Measurements from ENCODE around the gene PIK3R5. TPM values are rescaled to one million over a fixed set of nuclear protein-coding genes. Genes with fewer than 3 reads are reported as not detected.

The PIK3R5 gene
- total RNA-seq, 1 donor from 2014 or later: 44.0 TPM

DNA sequence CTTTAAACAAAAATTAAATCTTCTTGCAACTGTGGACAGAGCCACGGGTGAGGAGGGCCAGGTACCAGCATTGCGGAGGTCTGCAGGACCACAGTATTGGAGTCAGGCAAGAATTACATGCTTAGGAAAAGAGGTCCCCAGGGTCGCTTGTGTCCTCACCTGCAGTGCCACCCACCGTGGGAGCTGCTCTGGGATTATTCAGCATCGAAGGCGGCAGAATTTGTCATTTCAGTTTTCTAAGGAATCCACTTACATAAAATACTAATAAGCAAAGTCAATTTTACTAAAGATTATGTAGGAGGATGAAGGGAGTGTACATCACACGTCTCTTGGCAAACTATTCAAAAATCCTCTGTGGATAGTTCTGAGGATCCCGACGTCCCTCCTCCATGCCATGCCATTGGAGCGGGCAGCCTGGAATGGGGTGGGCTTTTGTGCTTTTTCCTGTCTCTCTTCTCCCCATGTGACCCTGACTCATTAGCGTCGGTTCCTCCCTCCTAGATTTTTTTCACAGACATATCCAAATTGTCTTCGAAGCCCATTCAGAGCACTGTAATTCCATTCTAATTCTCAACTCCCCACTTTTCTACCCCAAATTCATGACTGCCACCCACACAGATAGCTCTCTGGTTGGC, 95.0 kb downstream of the PIK3R5 start:
- no peaks in the 10 kb centered on the region for H3K36me3 ChIP-seq
- intact Hi-C loops (cut with DNase I): no loop called here
- TF ChIP-seq, protein P1, sequence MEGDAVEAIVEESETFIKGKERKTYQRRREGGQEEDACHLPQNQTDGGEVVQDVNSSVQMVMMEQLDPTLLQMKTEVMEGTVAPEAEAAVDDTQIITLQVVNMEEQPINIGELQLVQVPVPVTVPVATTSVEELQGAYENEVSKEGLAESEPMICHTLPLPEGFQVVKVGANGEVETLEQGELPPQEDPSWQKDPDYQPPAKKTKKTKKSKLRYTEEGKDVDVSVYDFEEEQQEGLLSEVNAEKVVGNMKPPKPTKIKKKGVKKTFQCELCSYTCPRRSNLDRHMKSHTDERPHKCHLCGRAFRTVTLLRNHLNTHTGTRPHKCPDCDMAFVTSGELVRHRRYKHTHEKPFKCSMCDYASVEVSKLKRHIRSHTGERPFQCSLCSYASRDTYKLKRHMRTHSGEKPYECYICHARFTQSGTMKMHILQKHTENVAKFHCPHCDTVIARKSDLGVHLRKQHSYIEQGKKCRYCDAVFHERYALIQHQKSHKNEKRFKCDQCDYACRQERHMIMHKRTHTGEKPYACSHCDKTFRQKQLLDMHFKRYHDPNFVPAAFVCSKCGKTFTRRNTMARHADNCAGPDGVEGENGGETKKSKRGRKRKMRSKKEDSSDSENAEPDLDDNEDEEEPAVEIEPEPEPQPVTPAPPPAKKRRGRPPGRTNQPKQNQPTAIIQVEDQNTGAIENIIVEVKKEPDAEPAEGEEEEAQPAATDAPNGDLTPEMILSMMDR (IDR thresholded peaks at IDR 0.05): no peak
- ATAC-seq (no peak), DNase-seq (no peak)
- H3K9me3 ChIP-seq: no peaks in the 10 kb centered on the region
- H3K4me1 ChIP-seq: peaks cover 5% of the 10 kb centered on the region
- no peak overlapping the region for H3K27ac ChIP-seq
- peaks cover 14% of the 10 kb centered on the region for H3K27me3 ChIP-seq (ENCODE audit: low read depth)
- H3K4me3 ChIP-seq: no peak overlapping the region

DNA sequence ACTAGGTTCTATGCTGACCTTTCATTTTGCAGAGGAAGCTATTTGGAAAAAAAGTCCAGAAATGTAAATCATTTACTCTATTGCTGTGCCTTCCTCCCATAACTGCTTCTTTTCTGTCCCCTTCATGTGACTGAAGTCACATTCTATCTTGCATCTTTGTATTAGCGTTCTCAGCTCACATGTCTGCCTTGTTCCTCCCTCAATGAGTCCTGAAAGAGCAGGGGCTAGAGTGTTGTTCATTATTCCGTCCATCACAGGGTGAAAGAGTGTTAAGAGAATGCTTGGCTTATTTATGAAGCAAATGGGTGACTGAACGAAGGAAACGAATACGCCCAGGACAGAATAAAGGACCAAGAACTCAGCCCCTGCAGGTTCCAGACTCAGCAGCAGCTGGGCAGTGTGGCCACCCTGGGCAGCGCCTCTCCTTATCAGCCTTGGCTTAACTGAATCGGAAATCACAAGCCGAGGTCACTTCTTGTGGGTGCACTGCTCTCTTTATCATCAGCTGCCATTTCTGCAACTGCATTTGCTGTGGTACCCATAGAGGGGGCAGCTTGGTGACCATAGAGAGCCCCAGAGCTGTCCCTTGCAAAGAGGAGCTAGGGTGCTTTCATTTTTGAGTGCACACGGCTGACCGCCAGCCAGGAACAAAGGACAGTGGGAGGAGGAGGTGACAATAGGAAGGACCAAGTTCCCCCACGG, 96.2 kb downstream of the PIK3R5 start:
- H3K36me3 ChIP-seq: no peaks in the 10 kb centered on the region
- peaks cover 5% of the 10 kb centered on the region for H3K4me1 ChIP-seq
- TF ChIP-seq, protein P1 (IDR thresholded peaks at IDR 0.05): no peak
- peaks cover 16% of the 10 kb centered on the region for H3K27me3 ChIP-seq (ENCODE audit: low read depth)
- no peaks in the 10 kb centered on the region for H3K9me3 ChIP-seq
- intact Hi-C loops (cut with DNase I): no loop called here
- H3K27ac ChIP-seq: no peak overlapping the region
- ATAC-seq: no peak
- no peak for DNase-seq
- no peak overlapping the region for H3K4me3 ChIP-seq

DNA sequence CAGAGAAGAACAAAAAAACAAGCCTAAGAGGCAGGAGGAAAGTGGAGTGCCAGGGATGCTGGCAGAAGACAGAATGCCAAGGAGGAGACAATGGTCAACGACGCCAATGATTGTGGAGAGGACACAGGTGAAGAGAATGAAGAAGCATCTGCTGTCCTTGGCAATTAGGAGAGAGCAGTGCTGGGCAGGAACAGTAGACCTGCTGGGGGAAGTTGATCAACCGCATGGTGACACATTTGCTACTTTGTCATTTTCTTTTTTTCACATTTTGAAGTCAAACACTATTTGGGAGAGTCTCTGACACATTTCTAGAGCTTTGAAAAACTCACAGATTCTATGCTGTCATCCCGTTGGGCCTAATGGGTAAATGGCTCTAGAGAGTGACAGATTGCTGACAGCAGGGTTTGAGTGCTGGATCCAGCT, 97.0 kb downstream of the PIK3R5 start:
- TF ChIP-seq, protein P1 (IDR thresholded peaks at IDR 0.05): no peak
- no peak for ATAC-seq
- Histone ChIP-seq H3K27ac (no peak overlapping the region), H3K9me3 (no peaks in the 10 kb centered on the region), H3K36me3 (no peaks in the 10 kb centered on the region), H3K4me1 (peaks cover 3% of the 10 kb centered on the region), H3K4me3 (no peak overlapping the region), H3K27me3 (ENCODE audit: low read depth) (peaks cover 10% of the 10 kb centered on the region)
- intact Hi-C loops (cut with DNase I): no loop called here
- no peak for DNase-seq

DNA sequence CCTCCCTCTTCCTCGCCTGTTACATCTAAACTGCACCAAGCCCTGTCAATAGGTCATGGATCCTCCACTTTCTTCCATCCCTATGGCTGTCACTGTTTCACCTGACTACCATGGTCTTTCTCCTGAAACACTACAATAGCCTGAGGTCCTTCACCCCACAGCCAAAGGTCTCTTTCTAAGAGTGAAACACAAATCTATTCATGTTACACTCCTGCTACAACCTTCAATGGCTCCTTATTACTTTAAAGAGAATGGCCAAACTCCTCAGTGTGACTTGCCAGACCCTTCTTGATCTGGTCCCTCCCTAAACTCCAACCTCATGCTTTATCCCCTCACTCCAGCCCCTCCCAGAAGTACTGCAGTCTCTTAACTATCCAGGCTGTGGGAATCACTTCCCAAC, 97.4 kb downstream of the PIK3R5 start:
- Histone ChIP-seq H3K27ac (no peak overlapping the region), H3K36me3 (no peaks in the 10 kb centered on the region), H3K9me3 (no peaks in the 10 kb centered on the region), H3K4me1 (no peaks in the 10 kb centered on the region), H3K27me3 (ENCODE audit: low read depth) (peaks cover 10% of the 10 kb centered on the region), H3K4me3 (no peak overlapping the region)
- TF ChIP-seq, protein P1 (IDR thresholded peaks at IDR 0.05): no peak
- intact Hi-C loops (cut with DNase I): no loop called here
- ATAC-seq (no peak), DNase-seq (no peak)

DNA sequence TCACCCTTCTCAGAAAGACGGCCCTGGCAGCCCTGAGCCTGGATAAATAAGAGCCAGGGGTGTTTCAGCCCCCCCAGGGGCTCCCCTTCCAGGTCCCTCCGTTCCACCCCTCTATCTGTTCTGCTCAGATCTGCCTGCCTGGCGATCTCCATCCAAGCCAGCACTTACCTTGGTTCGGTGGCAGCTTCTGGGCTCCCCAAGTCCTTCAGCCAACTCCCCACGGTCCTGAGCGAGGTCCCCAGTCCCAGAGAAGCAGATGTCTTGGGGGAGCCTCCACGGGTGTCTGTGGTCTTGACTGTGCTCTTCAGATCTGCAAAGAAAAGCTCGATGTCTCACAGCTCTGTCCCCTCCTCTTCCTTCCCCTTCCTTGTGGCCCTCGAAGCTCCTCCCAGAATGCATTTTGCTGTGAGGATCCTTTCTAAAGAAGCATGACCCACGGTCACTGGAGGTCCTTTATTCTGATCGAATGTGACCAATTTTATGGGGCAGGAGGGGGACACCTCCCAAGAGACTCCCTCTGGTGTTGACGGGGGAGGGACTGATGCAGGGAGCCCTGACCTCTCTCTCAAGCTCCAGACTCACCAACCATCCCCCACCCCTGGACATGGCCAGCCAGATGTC, 98.0 kb downstream of the PIK3R5 start, which contains the start of gene PIK3R6:
TSS of gene PIK3R6 (minus strand) at position 314 of the 621 bp plus-strand sequence. CDS start 17,880 bp downstream, outside the sequence.
- TF ChIP-seq, protein P1 (IDR thresholded peaks at IDR 0.05): no peak
- ATAC-seq: peak; percentile 33 to 54
- H3K27ac ChIP-seq: no peak within 1 kb of the TSS
- intact Hi-C loops (cut with DNase I): no loop called here
- H3K27me3 ChIP-seq (ENCODE audit: low read depth): peaks cover 8% of the 10 kb centered on the region
- H3K36me3 ChIP-seq: no peaks in the 10 kb centered on the region
- peak within 1 kb of the TSS; percentile 31 for H3K4me3 ChIP-seq
- DNase-seq: no peak
- no peaks in the 10 kb centered on the region for H3K9me3 ChIP-seq
- H3K4me1 ChIP-seq: no peaks in the 10 kb centered on the region
